Measurements from ENCODE around the gene RMC1.
"Not testable (repeated sequence)": the region's sequence is repeated elsewhere in the genome, so short reads cannot be mapped to it uniquely, and the experiment has no call there.

Gene RMC1

GRCh38 chr18:23536204-23536603 is 32.9 kb downstream of the RMC1 start:
- no peak for DNase-seq

DNA sequence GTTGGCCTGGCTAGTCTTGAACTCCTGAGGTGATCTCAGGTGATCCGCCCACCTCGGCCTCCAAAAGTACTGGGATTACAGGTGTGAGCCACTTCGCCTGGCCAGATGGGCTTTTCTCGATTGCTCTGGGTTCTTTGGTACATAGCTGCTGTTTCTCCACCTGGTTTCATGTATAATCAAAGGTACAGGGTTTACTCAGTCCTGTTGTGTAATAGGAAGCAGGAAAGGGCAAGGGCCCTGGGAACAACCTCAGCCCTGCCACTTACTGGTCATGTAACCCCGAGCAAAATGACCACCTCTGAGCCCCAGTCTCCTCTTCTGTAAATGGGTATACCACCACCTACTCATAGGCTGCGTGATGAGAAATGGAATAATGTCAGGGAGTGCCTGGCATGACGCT is 34.0 kb downstream of the RMC1 start:
- no peak for DNase-seq

GRCh38 chr18:23538001-23538400 is 34.7 kb downstream of the RMC1 start:
- DNase-seq, result no peak

DNA sequence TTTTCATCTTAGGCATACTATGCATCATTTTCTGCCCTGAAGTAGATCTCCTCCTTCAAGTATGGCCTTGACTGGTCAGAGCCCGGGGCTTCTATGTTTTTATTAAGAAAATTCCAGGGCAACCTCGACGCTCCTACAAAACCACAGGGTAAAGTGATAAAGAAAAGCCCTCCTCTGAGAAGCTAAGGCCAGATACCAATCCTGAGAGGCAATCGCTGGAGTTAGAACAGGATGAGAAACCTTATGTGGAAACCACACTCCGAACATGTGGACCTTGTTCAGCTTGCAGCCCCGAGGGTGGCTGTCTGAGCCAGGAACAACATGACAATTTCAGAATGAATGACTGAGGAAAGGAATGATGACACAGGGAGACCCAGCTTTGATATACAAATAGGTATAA is 35.6 kb downstream of the RMC1 start:
- DNase-seq, result no peak

DNA sequence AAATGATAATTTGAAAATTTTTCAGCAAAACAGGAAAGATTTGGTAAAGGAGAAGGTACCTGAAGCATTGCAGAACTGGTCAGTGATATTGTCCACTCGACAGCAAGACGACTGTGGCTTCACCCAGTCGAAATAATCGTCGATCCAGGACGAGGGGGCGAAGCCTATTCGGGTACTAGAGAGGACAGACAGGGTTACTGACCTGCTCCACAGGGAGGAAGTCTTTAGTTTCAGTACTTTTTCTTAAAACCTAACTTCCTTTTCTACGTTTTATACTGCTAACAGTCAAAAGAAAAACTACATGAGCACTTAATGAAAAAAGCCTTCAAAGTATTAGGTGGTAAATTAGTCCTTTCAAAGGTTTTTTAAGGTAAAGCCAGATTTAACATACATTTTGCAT is 36.0 kb downstream of the RMC1 start:
- DNase-seq, result no peak

GRCh38 chr18:23539911-23540525 is 36.7 kb downstream of the RMC1 start:
- DNase-seq, result no peak

- DNase-seq, result no peak
These were observed 37.6 kb downstream of the RMC1 start for GRCh38 chr18:23540867-23541266.

DNA sequence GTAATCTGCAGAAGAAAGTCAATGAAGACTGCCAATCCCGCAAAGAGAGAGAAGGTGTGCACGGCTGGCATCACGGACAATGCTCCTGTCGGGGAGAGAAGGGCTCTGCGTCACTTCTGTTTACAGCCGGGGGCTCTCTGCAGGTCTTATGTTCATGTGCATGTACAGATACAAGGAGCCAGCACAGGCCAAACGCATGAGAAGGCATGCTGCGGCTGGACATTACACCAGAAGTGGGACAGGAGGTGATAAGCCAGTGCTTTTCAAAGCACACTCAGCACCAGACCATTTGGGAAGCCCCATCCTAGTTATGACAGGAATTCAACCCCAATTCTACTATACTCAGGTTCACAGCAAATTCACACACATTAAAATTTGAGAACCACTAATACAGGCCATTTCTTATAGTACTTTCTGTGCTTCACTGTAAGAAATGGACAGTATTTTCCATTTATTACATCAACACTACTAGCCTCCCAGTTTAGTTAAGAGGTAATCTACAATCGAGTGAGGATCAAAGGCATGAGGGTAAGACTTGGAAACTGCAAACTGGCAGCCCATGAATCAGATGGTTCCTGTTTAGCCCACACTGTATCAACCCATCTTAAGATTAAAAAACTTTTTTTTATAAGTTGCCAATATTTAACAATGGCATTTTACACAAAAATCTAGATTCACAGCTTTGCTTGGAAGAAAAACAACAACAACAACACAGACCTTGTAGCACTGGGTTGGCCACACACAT is 38.2 kb downstream of the RMC1 start:
- DNase-seq, result no peak

GRCh38 chr18:23542461-23542860 is 39.1 kb downstream of the RMC1 start:
- no peak for DNase-seq

DNA sequence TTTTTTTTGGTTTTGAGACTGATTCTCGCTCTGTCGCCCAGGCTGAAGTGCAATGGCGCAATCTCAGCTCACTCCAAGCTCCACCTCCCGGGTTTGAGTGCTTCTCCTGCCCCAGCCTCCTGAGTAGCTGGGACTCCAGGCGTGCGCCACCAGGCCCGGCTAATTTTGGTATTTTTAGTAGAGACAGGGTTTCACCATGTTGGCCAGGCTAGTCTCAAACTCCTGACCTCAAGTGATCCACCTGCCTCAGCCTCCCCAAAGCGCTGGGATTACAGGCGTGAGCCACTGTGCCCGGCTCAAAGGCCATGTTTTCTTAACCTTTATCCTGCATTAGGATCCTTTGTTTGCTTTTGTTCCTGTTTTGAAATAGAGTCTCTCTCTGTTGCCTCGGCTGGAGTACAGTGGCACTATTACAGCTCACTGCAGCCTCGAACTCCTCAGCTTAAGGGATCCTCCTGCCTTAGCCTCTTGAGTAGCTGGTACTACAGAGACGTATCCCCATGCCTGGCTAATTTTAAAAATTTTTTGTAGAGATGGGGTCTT is 42.0 kb downstream of the RMC1 start:
- DNase-seq, result no peak

- no peak for DNase-seq
These were observed 44.0 kb downstream of the RMC1 start for GRCh38 chr18:23547306-23547705.

- no peak for DNase-seq
These were observed 44.5 kb downstream of the RMC1 start for GRCh38 chr18:23547846-23548245.

DNA sequence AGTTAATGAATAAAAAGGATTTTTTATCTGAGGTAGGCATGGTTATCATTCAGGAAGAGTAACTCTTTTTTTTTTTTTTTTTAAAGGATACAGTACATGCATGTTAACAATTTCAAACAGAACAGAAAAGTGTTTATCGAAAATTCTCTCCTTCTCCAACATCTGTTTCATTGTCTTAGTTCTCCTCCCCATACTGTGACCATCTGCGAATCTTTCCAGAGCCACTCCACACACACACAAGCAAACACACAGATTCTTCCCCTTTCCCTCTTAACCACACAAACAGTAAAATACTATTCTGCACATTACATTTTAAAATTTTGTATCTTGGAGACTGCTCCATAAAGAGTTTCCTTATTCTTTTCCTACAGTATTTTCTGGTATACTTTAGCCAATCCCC is 45.0 kb downstream of the RMC1 start:
- no peak for DNase-seq

DNA sequence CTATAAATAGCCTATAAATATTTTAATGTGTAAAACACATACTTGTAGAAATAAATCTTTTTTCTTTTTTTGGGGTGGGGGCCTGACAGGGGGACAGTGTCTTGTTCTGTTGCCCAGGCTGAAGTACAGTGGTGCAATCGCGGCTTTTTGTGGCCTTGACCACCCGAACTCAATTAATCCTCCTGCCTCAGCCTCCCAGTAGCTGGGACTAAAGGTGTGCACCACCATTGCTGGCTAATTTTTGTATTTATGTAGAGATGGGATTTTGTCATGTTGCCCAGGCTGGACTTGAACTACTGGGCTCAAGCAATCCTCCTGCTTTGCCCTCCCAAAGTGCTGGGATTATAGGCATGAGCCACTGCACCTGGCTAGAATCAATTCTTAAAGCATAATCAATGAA is 45.4 kb downstream of the RMC1 start:
- no peak for DNase-seq

GRCh38 chr18:23550898-23551297 is 47.6 kb downstream of the RMC1 start:
- DNase-seq, result no peak

DNA sequence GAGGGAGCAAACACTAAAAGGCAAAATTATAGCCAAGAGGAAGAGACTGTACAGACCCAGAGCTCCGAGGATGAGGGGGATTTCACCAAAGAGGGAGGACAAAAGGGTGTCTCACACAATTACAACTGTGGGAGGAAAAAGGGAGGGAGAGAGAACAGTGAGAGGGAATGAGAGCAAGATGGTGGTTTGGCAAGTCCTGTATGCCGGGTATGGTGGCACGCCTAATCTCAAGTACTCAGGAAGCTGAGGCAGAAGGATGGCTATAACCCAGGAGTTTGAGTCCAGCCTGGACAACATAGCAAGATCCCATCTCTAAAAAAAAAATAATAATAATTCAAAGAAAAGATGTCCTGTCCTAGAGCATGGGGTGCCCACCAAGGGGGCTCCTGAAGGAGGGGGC is 48.7 kb downstream of the RMC1 start:
- DNase-seq, result no peak

DNA sequence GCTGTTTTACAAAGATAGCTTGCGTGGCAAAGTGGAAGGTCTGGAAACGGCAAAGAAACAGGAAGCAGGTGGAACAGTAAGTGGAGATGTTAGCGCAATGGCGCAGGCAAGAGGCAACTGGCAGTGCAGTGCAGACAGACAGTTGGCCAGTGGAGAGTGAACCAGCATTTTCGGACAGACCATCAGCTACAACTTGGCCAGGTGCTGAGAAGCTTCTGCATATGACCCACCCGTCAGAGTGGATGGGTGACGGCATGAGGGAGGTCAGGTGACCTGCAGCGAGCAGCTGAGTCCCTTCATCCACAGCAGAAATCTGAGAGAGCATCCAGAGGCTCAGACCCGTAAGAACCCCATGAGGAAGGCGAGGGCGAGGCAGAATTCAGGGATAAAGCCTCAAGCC is 49.2 kb downstream of the RMC1 start:
- no peak for DNase-seq

DNA sequence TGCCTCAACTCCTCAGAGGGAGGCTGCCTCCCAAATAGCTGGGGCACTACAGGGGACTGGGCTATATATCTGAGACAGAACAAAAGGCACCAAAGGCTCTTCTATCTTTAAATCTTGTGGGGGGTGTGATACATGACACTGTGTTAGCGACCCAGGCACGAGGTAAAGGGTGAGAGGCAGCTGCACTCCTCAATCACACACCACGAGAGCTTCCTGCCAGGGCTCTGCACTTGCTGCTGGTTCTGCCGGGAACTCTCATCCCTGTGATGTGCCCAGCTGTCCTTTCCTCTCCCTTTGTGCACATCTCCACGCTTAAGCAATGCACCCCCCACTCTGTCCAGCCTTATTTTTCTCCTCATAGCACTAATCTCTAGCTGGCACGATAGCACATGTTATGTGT is 50.6 kb downstream of the RMC1 start:
- no peak for DNase-seq

DNA sequence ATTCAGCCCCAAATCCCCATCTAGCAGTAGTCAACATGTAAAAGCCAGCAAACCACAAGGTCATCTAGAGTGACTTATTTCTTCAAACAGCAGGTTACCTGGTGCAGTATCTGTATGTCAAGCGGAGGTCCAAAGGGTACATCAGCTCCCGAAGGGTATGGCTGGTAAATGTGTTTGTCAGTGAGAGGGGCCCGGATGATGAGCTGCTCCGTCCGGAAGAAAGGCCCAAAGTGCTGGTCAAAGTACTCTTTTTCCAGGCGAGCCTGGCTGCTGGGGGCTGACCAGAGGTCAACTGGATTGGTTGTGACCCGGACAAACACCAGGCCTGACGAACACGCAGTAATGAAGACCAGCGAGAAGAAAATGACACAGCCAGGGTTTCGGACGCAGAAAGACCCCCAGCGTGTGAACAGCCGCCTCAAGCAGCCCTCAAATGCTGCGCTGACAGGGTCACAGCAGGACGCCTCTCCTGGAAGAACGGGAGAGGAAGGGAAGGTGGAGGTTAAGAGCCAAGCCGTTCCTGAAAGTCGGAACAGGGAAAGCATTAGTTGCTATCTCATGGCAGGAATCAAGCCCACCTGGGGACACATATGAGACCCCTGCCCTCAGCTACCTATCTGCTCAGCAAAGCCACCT is 53.0 kb downstream of the RMC1 start:
- no peak for DNase-seq

DNA sequence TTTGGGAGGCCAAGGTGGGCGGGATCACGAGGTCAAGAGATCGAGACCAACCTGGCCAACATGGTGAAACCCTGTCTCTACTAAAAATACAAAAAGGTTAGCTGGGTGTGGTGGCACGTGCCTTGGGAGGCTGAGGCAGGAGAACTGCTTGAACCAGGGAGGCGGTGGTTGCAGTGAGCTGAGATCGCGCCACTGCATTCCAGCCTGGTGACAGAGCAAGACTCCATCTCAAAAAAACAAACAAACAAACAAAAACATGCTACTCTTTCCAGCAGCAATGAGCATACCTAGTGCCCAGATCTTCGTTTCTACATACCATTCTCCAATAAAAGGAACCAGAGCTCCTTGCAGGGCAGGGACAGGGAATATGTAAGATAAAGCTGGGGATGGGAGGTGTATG is 54.2 kb downstream of the RMC1 start:
- not testable (repeated sequence) for DNase-seq

- DNase-seq, result no peak
These were observed 56.9 kb downstream of the RMC1 start for GRCh38 chr18:23560186-23560585.

DNA sequence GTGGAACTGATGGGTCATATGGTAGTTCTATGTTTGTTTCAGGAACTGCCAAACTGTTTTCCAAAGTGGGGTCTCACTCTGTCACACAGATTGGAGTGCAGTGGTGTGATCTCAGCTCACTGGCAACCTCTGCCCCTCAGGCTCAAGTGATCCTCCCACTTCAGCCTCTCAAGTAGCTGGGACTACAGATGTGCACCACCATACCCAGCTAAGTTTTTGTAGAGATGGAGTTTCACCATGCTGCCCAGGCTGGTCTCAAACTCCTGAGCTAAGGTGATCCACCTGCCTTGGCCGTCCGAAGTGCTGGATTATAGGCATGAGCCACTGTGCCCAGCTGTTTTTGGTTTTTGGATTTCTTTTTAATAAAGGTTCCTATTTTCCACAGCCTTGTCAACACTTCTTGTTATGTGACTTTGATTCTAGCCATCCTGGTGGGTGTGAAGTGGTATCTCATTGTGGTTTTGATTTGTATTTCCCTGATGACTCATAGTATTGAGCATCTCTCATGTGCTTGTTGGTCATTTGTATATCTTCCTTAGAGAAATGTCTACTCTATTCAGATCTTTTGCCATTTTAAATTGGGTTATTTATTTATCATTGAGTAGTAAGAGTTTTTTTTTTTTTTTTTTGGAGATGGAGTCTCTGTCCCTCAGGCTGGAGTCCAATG is 60.2 kb downstream of the RMC1 start:
- no peak for DNase-seq

DNA sequence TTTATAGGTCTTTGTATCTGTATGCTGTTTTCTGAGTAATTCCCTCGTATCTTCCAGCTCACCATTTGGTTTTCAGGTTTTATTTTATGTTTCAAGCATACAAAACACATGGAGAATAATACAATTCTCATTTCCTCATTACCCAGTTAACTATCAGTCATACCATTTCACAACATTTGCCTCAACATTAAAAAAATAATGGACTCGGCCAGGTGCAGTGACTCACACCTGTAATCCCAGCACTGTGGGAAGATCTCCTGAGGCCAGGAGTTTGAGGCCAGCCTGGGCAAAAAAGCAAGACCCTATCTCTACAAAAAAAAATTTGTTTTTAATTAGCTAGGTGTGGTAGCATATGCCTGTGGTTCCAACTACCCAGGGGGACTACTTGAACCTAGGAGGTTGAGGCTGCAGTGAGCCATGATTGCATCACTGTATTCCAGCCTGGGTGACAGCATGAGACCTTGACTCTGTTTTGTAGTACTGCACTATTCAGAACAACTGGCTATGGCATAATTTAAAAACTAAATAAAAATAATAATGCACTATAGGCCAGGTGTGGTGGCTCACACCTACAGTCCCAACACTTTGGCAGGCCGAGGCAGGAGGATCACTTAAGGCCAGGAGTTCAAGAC is 62.7 kb downstream of the RMC1 start:
- DNase-seq, result no peak
